Stimulated activated effector memory CD8-positive, alpha-beta T cell treated with anti-CD3 and anti-CD28 coated beads, Interleukin-12 subunit alpha, Interleukin-12 subunit beta, amount 100 ng/mL, for 72 hours (primary cell): ENCODE results near the gene CDC14C.

Experiments
- ATAC-seq: fragments of 150-1000 bp; cut with Tn5 transposase; 2 replicates; pipeline ENCODE4 v1.10.0; 2021
- DNase-seq, 2 donors: peaks; one replicate each; pipeline ENCODE4 v3.0.0; 2021 to 2022; ENCODE audit warnings: low spot score in 2 of 2
- H3K27ac Mint-ChIP-seq: one replicate; pipeline ENCODE4 v1.8.0; 2022; ENCODE audit warnings: mild to moderate bottlenecking, mixed read lengths
- H3K36me3 Mint-ChIP-seq: one replicate; pipeline ENCODE4 v1.8.0; 2022; ENCODE audit warnings: mild to moderate bottlenecking, mixed read lengths
- H3K4me1 Mint-ChIP-seq: one replicate; pipeline ENCODE4 v1.8.0; 2022; ENCODE audit warnings: mixed read lengths
- H3K4me3 Mint-ChIP-seq: one replicate; pipeline ENCODE4 v1.8.0; 2022; ENCODE audit warnings: mild to moderate bottlenecking, mixed read lengths
- H3K9me3 Mint-ChIP-seq: one replicate; pipeline ENCODE4 v1.8.0; 2022; ENCODE audit warnings: mixed read lengths

Gene CDC14C

DNA sequence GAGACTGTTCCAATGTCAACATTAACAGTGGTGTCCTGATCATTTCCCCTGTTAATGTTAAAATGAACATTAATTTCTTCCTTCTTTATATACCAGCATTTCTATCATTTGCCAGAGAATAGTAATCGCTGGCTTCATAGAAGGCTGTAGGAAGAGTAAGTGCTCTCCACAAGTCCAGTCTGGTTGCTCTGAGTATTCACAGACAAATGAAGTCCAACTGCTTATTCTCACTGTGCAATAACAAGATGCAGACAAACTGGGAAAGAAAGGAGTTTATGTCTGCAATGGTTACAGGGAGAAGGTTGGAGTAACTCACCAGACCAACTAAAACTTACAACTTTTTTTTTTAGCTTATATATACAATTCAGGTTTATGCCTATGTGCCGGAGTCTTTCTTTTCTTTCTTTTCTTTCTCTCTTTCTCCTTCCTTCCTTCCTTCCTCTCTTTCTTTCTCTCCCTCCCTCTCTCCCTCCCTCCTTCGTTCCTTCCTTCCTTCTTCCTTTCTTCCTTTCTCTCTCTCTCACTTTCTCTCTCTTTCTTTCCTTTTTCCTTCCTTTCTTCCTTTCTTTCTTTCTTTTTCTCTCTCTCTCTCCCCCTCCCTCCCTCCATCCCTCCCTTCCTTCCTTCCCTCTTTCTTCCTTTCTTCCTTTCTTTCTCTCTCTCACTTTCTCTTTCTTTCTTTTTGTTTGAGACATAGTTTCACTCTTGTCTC lies 19.1 kb downstream of the CDC14C start:
- DNase-seq (no peak), ATAC-seq (no peak)
- peaks cover 16% of the 10 kb centered on the region for H3K9me3 Mint-ChIP-seq
- H3K36me3 Mint-ChIP-seq = no peaks in the 10 kb centered on the region
- no peak overlapping the region for H3K4me3 Mint-ChIP-seq
- H3K4me1 Mint-ChIP-seq = no peaks in the 10 kb centered on the region
- no peak overlapping the region for H3K27ac Mint-ChIP-seq

DNA sequence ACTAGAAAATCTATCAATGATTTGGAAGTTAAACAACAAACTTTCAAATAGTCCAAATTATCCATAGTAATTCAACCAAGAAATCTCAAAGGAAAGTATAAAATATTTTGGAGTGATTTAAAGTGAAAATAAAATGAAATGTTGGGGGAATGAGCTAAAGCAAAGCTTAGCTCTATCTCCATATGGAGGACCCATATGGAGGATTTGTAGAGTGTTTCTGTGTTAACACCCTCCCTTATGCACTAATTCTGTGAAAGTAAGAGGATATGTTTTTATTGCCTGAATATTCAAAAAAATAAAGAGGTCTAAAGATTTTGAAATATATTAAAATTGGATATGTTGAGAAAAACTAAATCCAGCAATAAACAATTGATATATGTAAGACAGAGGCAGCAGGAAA lies 31.6 kb downstream of the CDC14C start:
- H3K27ac Mint-ChIP-seq = no peak overlapping the region

DNA sequence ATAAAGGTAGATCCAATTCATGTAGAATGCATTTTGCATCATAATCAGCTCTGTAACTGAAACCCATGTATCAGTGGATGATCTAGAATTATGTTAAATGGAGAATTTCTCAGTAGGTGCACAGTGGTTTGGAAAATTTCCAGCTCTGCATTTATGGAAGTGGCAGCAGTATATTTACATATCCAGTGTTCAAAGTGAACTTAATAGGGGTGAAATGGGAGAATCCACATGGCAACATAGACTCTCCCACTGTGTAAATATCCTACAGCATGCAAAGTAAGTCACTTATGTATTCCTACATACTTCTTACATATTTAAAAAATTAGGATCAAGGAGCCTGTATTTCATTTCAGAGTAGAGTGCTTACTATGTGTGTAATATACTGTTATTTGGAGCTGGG lies 35.3 kb downstream of the CDC14C start:
- no peak for ATAC-seq
- Mint-ChIP-seq H3K4me1 (no peaks in the 10 kb centered on the region), H3K9me3 (peaks cover 10% of the 10 kb centered on the region), H3K4me3 (no peak overlapping the region), H3K36me3 (no peaks in the 10 kb centered on the region), H3K27ac (no peak overlapping the region)
- DNase-seq = no peak

More for the DNA sequence above, 31.6 kb downstream of the CDC14C start:
- DNase-seq (no peak), ATAC-seq (no peak)
- no peaks in the 10 kb centered on the region for H3K36me3 Mint-ChIP-seq
- no peak overlapping the region for H3K4me3 Mint-ChIP-seq
- peaks cover 13% of the 10 kb centered on the region for H3K9me3 Mint-ChIP-seq
- H3K4me1 Mint-ChIP-seq = no peaks in the 10 kb centered on the region

DNA sequence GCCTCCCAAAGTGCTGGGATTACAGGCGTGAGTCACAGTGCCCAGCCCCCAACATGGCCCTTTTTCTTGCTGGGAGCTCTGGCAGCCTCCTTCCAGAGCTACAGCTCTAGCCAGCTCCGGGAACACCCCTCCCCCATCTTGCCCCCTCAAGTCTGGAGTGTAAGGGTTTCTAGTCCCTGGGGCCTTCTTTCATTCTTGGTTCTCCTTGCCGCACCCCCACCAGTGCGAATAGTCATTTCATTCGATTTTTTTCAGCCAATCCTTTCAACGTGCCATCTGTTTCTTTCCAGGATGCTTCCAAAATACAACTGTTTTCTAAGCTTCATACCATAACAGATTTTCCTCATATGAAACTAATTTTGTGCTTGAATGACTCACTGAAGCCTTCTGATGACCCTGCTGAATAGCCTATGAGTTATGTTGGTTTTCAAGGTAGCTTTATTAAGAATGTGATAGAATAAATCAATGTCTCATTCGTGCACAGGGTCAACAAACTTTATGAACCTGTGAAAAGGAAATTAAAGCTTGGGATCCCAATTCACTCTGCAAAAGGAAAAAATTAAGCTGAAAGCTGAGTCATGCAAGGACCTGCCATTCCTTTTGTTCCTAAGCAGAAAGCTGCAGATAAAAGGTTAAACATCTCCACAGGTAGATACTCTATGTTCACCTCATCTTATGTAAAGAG lies 38.6 kb downstream of the CDC14C start:
- H3K27ac Mint-ChIP-seq = no peak overlapping the region
- no peaks in the 10 kb centered on the region for H3K4me1 Mint-ChIP-seq
- H3K9me3 Mint-ChIP-seq = peaks cover 8% of the 10 kb centered on the region
- ATAC-seq (no peak), DNase-seq (no peak)
- no peak overlapping the region for H3K4me3 Mint-ChIP-seq
- no peaks in the 10 kb centered on the region for H3K36me3 Mint-ChIP-seq

DNA sequence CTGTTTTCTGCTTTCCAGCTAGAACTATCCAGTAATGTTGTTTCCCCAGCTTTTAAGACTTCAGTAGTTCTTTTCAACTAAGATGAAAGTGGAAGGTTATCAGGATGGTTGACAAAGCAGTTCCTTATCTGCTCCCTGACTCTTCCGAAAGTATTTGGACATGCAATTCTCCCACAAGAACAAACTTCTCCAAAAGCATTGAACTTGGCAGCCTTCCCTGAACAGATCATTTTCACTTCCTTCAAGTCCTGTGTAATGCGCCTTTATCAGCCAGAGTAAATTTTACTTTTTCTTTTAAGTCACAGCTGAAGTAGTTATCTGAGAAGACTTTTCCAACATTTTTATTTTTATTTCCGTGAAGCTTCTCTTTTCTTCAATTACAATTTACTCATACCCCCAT lies 39.7 kb downstream of the CDC14C start:
- no peak overlapping the region for H3K27ac Mint-ChIP-seq

DNA sequence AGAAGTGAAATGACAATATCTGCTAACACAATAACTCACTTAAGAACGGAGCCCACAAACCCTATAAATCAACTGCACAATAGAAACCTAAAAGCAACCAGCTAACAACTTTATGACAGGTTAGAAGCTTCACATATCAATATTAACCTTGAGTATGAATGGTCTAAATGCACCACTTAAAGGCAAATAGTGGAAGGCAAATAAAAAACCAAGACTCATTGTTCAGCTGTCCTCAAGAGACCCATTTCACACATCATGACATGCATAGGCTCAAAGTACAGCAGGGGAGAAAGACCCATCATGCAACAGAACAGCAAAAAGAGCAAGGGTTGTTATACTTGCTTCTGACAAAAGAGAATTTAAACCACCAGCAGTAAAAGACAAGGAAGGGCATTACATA lies 46.8 kb downstream of the CDC14C start:
- ATAC-seq (no peak), DNase-seq (no peak)
- H3K27ac Mint-ChIP-seq = no peak overlapping the region
- H3K36me3 Mint-ChIP-seq = no peaks in the 10 kb centered on the region
- no peaks in the 10 kb centered on the region for H3K4me1 Mint-ChIP-seq
- H3K4me3 Mint-ChIP-seq = no peak overlapping the region
- peaks cover 12% of the 10 kb centered on the region for H3K9me3 Mint-ChIP-seq

More for the DNA sequence above, 39.7 kb downstream of the CDC14C start:
- no peaks in the 10 kb centered on the region for H3K4me1 Mint-ChIP-seq
- no peaks in the 10 kb centered on the region for H3K36me3 Mint-ChIP-seq
- ATAC-seq (no peak), DNase-seq (no peak)
- H3K9me3 Mint-ChIP-seq = peaks cover 8% of the 10 kb centered on the region
- no peak overlapping the region for H3K4me3 Mint-ChIP-seq

DNA sequence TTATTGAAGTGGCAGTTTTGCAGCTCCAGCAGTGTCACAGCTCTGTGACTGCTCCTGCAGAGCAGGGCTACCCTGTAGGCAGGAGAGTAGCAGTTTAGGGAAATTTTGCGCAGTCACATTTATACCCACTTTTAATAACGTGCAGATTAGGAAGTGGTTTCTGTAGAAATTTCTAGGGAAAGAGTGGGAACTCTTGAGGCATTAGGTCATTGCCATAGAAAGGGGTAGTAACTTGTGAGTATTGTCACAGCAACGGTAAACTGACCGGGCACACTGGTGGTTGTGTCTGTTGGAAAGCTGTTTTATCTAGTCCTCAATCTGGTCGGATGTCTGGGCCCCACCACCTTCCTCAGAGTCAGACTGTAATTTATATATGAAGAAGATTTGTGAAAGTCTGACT lies 51.9 kb downstream of the CDC14C start:
- DNase-seq = no peak
- H3K27ac Mint-ChIP-seq = no peak overlapping the region

DNA sequence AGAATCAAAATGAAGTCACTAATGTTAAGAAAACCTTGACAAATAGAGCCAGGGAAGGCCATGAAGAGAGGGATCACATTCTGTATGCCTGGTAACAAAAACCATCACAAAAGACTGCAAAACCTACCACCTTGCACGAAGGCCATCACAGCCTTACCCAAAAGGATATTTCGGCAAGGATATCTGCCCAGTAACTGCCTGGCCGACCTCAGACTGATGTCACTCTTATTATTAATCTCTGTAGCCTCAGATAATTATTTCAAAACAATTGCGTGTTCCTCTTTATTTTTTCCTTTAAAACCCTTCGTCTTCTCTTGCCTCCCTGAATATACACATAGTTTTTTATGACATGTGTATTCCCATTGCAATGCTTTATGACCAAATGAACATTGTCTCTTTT lies 52.5 kb downstream of the CDC14C start:
- ATAC-seq = no peak

More for the DNA sequence above, 51.9 kb downstream of the CDC14C start:
- Mint-ChIP-seq H3K36me3 (no peaks in the 10 kb centered on the region), H3K9me3 (peaks cover 14% of the 10 kb centered on the region), H3K4me3 (no peak overlapping the region), H3K4me1 (no peaks in the 10 kb centered on the region)
- ATAC-seq = no peak

More for the DNA sequence above, 52.5 kb downstream of the CDC14C start:
- no peak for DNase-seq
- Mint-ChIP-seq H3K4me3 (no peak overlapping the region), H3K27ac (no peak overlapping the region), H3K4me1 (no peaks in the 10 kb centered on the region), H3K36me3 (no peaks in the 10 kb centered on the region), H3K9me3 (peaks cover 17% of the 10 kb centered on the region)
